Measurements from ENCODE around the gene METTL26. TPM values are rescaled to one million over a fixed set of nuclear protein-coding genes. Genes with fewer than 3 reads are reported as not detected.
A peak's percentile ranks its signal among the peaks of the same experiment; 100 is the strongest.

Gene METTL26
- total and polyA plus RNA-seq, 10 of the 15 experiments (the other 5 are each of a cell fraction or from before 2014, with no cell fraction given): 5.4 to 163 (median 79.3) TPM

GRCh38 chr16:679814-680624 is 43.9 kb upstream of the METTL26 start, which contains the start of gene STUB1 (continued):
- peak; percentile 81 for TF ChIP-seq NKRF (conservative IDR thresholded peaks at IDR 0.05)
- peak; percentile 91 for TF ChIP-seq BACH1 (IDR thresholded peaks at IDR 0.05; ENCODE audit: borderline replicate concordance)
- peak; percentile 34 for TF ChIP-seq ZBTB11 (CRISPR knock-in tag; IDR thresholded peaks at IDR 0.05)
- peak; percentile 57 for TF ChIP-seq NRF1 (conservative IDR thresholded peaks at IDR 0.05; ENCODE audit: low read depth, low read length)
- 0 out of 2 replicates have a peak, but pooled peaks have one; percentile 18 for TF ChIP-seq ZSCAN29 (IDR thresholded peaks at IDR 0.05)
- peak; percentile 99 for TF ChIP-seq SMARCA5 (IDR thresholded peaks at IDR 0.05)
- TF ChIP-seq SP1 (IDR thresholded peaks at IDR 0.05; ENCODE audit: low read depth, low read length): peak; percentile 54
- TF ChIP-seq LARP7 (IDR thresholded peaks at IDR 0.05): peak; percentile 94
- TF ChIP-seq POLR2AphosphoS2 (IDR thresholded peaks at IDR 0.05; ENCODE audit: low read depth, low read length): peak; percentile 73; the same call in 1 of the 2 replicates
- TF ChIP-seq BCL3 (IDR thresholded peaks at IDR 0.05; ENCODE audit: borderline replicate concordance, insufficient read depth, low read depth, low read length, poor library complexity, severe bottlenecking): no peak
- TF ChIP-seq YY1 (IDR thresholded peaks at IDR 0.05; ENCODE audit: low read depth, low read length): peak; percentile 47; the same call in 1 of the 2 replicates
- TF ChIP-seq STAT1 (conservative IDR thresholded peaks at IDR 0.05): no peak
- peak; percentile 48 for TF ChIP-seq PKNOX1 (IDR thresholded peaks at IDR 0.05)
- no peak for TF ChIP-seq HDGF (IDR thresholded peaks at IDR 0.05)
- 0 out of 2 replicates have a peak, but pooled peaks have one; percentile 26 for TF ChIP-seq NFXL1 (IDR thresholded peaks at IDR 0.05; ENCODE audit: borderline replicate concordance)
- no peak for TF ChIP-seq RFX5 (IDR thresholded peaks at IDR 0.05; ENCODE audit: low read depth, low read length)
- TF ChIP-seq CHD4 (IDR thresholded peaks at IDR 0.05): no peak
- 0 out of 2 replicates have a peak, but pooled peaks have one; percentile 15 for TF ChIP-seq TBL1XR1 (IDR thresholded peaks at IDR 0.05; ENCODE audit: low read depth, low read length)
- TF ChIP-seq POLR2A (IDR thresholded peaks at IDR 0.05; ENCODE audit: low read depth, low read length): peak; percentile 79
- no peak for TF ChIP-seq ATF2 (IDR thresholded peaks at IDR 0.05; ENCODE audit: low read length)
- no peak for TF ChIP-seq STAT3 (IDR thresholded peaks at IDR 0.05; ENCODE audit: low read depth, low read length)
- no peak for TF ChIP-seq MYC (IDR thresholded peaks at IDR 0.05; ENCODE audit: insufficient read depth, insufficient read length, insufficient replicate concordance, low read length, severe bottlenecking)

All from GM12878 (cell line).